AG04449 (cell line): ENCODE results near the gene DNAH7.

ENCODE experiments used
- CTCF ChIA-PET: fragments of 350-600 bp; formaldehyde crosslinking; extraction: SDS; loops from one replicate; lab custom pipeline; 2021; ENCODE audit warnings: antibody characterized with exemption; lab: Yijun Ruan, JAX
- POLR2A ChIA-PET: fragments of 400-600, 350-600 bp; formaldehyde crosslinking; extraction: SDS; loops from one replicate; lab custom pipeline; 2020; ENCODE audit warnings: antibody characterized with exemption, inconsistent platforms; lab: Yijun Ruan, JAX
- DNase-seq: peaks from one replicate; pipeline ENCODE4 v3.0.0-alpha.2; 2010; ENCODE audit warnings: low read depth, low spot score
- H3K4me3 ChIP-seq: 2 replicates; pipeline ENCODE4 v1.5.1; 2011; ENCODE audit warnings: low read depth, mild to moderate bottlenecking, control low read depth, low read length
- CTCF ChIP-seq: IDR thresholded peaks from one replicate; pipeline ENCODE4 v1.5.1; 2011; ENCODE audit warnings: mild to moderate bottlenecking, moderate library complexity, low read length, control low read depth, inconsistent platforms; ENCODE audit not compliant: insufficient read depth; ENCODE audit errors: missing control alignments

Gene DNAH7

DNA sequence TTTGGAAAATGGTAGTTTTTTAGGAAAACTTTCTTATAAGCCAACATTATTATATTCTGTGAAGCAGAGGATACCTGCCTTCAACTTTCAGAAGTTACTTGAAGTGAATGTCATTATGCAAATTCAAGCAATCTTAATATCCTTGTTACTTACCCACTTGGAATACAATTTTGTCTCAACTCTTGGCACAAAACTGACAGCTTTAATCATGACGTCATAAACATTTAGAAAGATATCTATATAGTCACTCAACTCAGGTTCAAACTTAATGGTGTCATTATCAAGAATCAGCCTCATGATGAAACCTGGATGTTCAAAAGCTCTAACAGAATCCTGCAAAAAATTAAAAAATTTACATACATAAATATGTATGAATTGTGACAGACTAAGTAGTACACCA, 68.1 kb downstream of the DNAH7 start:
- H3K4me3 ChIP-seq, result no peak overlapping the region
- CTCF ChIA-PET, result no interaction called here
- DNase-seq, result no peak
- POLR2A ChIA-PET, result no interaction called here
- TF ChIP-seq CTCF, result no peak

- no peak for TF ChIP-seq CTCF
- POLR2A ChIA-PET, result no interaction called here
- no peak overlapping the region for H3K4me3 ChIP-seq
- no peak for DNase-seq
- CTCF ChIA-PET, result no interaction called here
Measured at GRCh38 chr2:195998070-195998469, 70.6 kb downstream of the DNAH7 start.

GRCh38 chr2:195995499-195995898, 73.1 kb downstream of the DNAH7 start:
- no peak for TF ChIP-seq CTCF
- POLR2A ChIA-PET, result no interaction called here
- CTCF ChIA-PET, result no interaction called here
- DNase-seq, result no peak
- H3K4me3 ChIP-seq, result no peak overlapping the region

GRCh38 chr2:195993623-195994022, 75.0 kb downstream of the DNAH7 start:
- ChIA-PET CTCF (interaction anchor here (1.0 kb wide), 1 partner anchor 10 kb away, joined by 3 read pairs; no protein-coding TSS in a partner anchor), POLR2A (no interaction called here)
- H3K4me3 ChIP-seq, result no peak overlapping the region
- no peak for DNase-seq
- TF ChIP-seq CTCF, result no peak

- DNase-seq, result no peak
Measured at GRCh38 chr2:195985741-195986140, 82.9 kb downstream of the DNAH7 start.

More at GRCh38 chr2:195985741-195986140, 82.9 kb downstream of the DNAH7 start:
- TF ChIP-seq CTCF, result no peak
- ChIA-PET CTCF (interaction anchor here (1.2 kb wide), 1 partner anchor 82 kb away, joined by 5 read pairs; the partner anchor contains the start of gene DNAH7), POLR2A (no interaction called here)
- no peak overlapping the region for H3K4me3 ChIP-seq
